GM18870 (cell line): Measurements from ENCODE around the gene INO80B.
"Not testable (repeated sequence)": the region's sequence is repeated elsewhere in the genome, so short reads cannot be mapped to it uniquely, and the experiment has no call there.

ENCODE experiments used
- ATAC-seq: cut with Tn5 transposase; IDR thresholded peaks from one replicate; pipeline ENCODE4 v1.9.1; 2021; ENCODE audit warnings: moderate library complexity; ENCODE audit not compliant: unreplicated experiment

The INO80B gene

GRCh38 chr2:74454654-74455511 is at the start of gene INO80B:
TSS of gene INO80B (plus strand) at chr2:74455087. CDS start at chr2:74455117, 30 bp downstream.
- peak; percentile 53 for ATAC-seq

GRCh38 chr2:74406035-74406434 is 48.9 kb upstream of the INO80B start:
- peak; percentile 55 for ATAC-seq

- no peak for ATAC-seq
Observed at GRCh38 chr2:74407682-74408081, 47.2 kb upstream of the INO80B start.

- no peak for ATAC-seq
Observed at GRCh38 chr2:74413001-74413698, 41.7 kb upstream of the INO80B start.

- ATAC-seq, result no peak
Observed at GRCh38 chr2:74414441-74414840, 40.4 kb upstream of the INO80B start.

- no peak for ATAC-seq
Observed at GRCh38 chr2:74414881-74415761, 39.8 kb upstream of the INO80B start.

- ATAC-seq, result no peak
Observed at GRCh38 chr2:74415762-74416395, 39.0 kb upstream of the INO80B start.

- no peak for ATAC-seq
Observed at GRCh38 chr2:74416778-74417177, 38.1 kb upstream of the INO80B start.

- no peak for ATAC-seq
Observed at GRCh38 chr2:74417197-74417596, 37.7 kb upstream of the INO80B start.

GRCh38 chr2:74417763-74418162 is 37.1 kb upstream of the INO80B start:
- ATAC-seq, result no peak

- no peak for ATAC-seq
Observed at GRCh38 chr2:74418312-74418711, 36.6 kb upstream of the INO80B start.

- no peak for ATAC-seq
Observed at GRCh38 chr2:74419345-74419744, 35.5 kb upstream of the INO80B start.

GRCh38 chr2:74420006-74420405 is 34.9 kb upstream of the INO80B start:
- ATAC-seq, result no peak

- ATAC-seq, result not testable (repeated sequence)
Observed at GRCh38 chr2:74420443-74421103, 34.3 kb upstream of the INO80B start.

- ATAC-seq, result peak; percentile 69
Observed at GRCh38 chr2:74421221-74421870, 33.5 kb upstream of the INO80B start, which contains the start of the genes C2orf81 and WDR54. TSS of gene C2orf81 (minus strand) at chr2:74421619. CDS start at chr2:74421560, 59 bp downstream. TSS of gene WDR54 (plus strand) at chr2:74421730. CDS start at chr2:74422154, 424 bp downstream.

- no peak for ATAC-seq
Observed at GRCh38 chr2:74423231-74424095, 31.4 kb upstream of the INO80B start.

GRCh38 chr2:74424139-74424992 is 30.5 kb upstream of the INO80B start:
- ATAC-seq, result no peak

- ATAC-seq, result no peak
Observed at GRCh38 chr2:74424995-74425406, 29.9 kb upstream of the INO80B start.
